GM23338 (cell line): ENCODE data around the gene DMAC2L. TPM values are rescaled to one million over a fixed set of nuclear protein-coding genes. Genes with fewer than 3 reads are reported as not detected.

Source experiments
- ATAC-seq: fragments of 200-7000 bp; cut with Tn5 transposase; 3 replicates; pipeline ENCODE4 v1.9.1; 2020
- DNase-seq: peaks from one replicate; pipeline ENCODE4 v3.0.0-alpha.2; 2015; ENCODE audit warnings: low spot score
- H2AFZ ChIP-seq: fragments of 200-600 bp; sonication (generic); 2 replicates; pipeline ENCODE4 v1.8.0; 2016; ENCODE audit warnings: antibody characterized with exemption, mild to moderate bottlenecking, moderate library complexity
- H3F3A ChIP-seq: fragments of 200-600 bp; sonication (generic); replicated peaks from 2 replicates; pipeline ENCODE4 v1.8.0; 2017; ENCODE audit warnings: antibody characterized with exemption, mixed run types, low read depth
- H3K27ac ChIP-seq: fragments of 200-600 bp; sonication (generic); 2 replicates; pipeline ENCODE4 v1.6.1; 2016; ENCODE audit warnings: low read depth
- H3K27me3 ChIP-seq: fragments of 200-600 bp; sonication (generic); 2 replicates; pipeline ENCODE4 v1.8.0; 2016; ENCODE audit warnings: mild to moderate bottlenecking, mixed run types, moderate library complexity; ENCODE audit not compliant: insufficient read depth
- H3K36me3 ChIP-seq: fragments of 200-600 bp; sonication (generic); 2 replicates; pipeline ENCODE4 v1.8.0; 2016; ENCODE audit warnings: mild to moderate bottlenecking; ENCODE audit not compliant: insufficient read depth
- H3K4me1 ChIP-seq: fragments of 200-600 bp; sonication (generic); 2 replicates; pipeline ENCODE4 v1.8.0; 2016; ENCODE audit warnings: mild to moderate bottlenecking, moderate library complexity; ENCODE audit not compliant: insufficient read depth
- H3K4me2 ChIP-seq: fragments of 200-600 bp; sonication (generic); 2 replicates; pipeline ENCODE4 v1.7.1; 2017; ENCODE audit warnings: mixed run types
- H3K4me3 ChIP-seq: fragments of 200-600 bp; sonication (generic); 2 replicates; pipeline ENCODE4 v1.6.1; 2016; ENCODE audit warnings: mixed run types
- H3K79me2 ChIP-seq: fragments of 200-600 bp; sonication (generic); replicated peaks from 2 replicates; pipeline ENCODE4 v1.8.0; 2017; ENCODE audit warnings: mild to moderate bottlenecking; ENCODE audit not compliant: insufficient read depth
- H3K9me2 ChIP-seq: fragments of 200-600 bp; sonication (generic); 2 replicates; pipeline ENCODE4 v1.8.0; 2017; ENCODE audit not compliant: insufficient read depth
- H4K20me1 ChIP-seq: fragments of 200-600 bp; sonication (generic); replicated peaks from 2 replicates; pipeline ENCODE4 v1.8.0; 2017; ENCODE audit warnings: mild to moderate bottlenecking; ENCODE audit not compliant: insufficient read depth
- H3K27ac Mint-ChIP-seq: 2 replicates; pipeline ENCODE4 v1.8.0; 2020; ENCODE audit warnings: inconsistent platforms, mild to moderate bottlenecking, moderate library complexity, mixed read lengths
- H3K27me3 Mint-ChIP-seq: 3 replicates; pipeline ENCODE4 v1.8.0; 2022; ENCODE audit warnings: low read depth, mild to moderate bottlenecking, moderate library complexity, mixed read lengths, inconsistent platforms; ENCODE audit not compliant: insufficient read depth, poor library complexity
- H3K36me3 Mint-ChIP-seq: 3 replicates; pipeline ENCODE4 v1.8.0; 2021; ENCODE audit warnings: low read depth, mild to moderate bottlenecking, inconsistent platforms, moderate library complexity, mixed read lengths
- H3K4me1 Mint-ChIP-seq: 3 replicates; pipeline ENCODE4 v1.8.0; 2020; ENCODE audit warnings: mild to moderate bottlenecking, inconsistent platforms, mixed read lengths
- H3K4me3 Mint-ChIP-seq: 3 replicates; pipeline ENCODE4 v1.8.0; 2021; ENCODE audit warnings: moderate library complexity, mild to moderate bottlenecking, inconsistent platforms, mixed read lengths
- H3K9me3 Mint-ChIP-seq: 3 replicates; pipeline ENCODE4 v1.8.0; 2020; ENCODE audit warnings: moderate library complexity, mild to moderate bottlenecking, inconsistent platforms, mixed read lengths
- CREB1 ChIP-seq: fragments of 250-450 bp; sonication (Bioruptor Pico); IDR thresholded peaks from 2 replicates; pipeline ENCODE4 v1.5.0; 2020; ENCODE audit warnings: low read depth, mild to moderate bottlenecking, moderate library complexity
- CTCF ChIP-seq, 2 experiments: fragments of 200-600 bp in 1 of 2; sonication (generic) in 1 of 2; conservative IDR thresholded peaks; 2 replicates each; pipeline versions ENCODE4 v1.5.1 to v1.6.1; 2016 to 2017; ENCODE audit warnings: antibody characterized with exemption in 2 of 2, low read depth in 2 of 2, mild to moderate bottlenecking in 2 of 2, moderate library complexity in 1 of 2
- EZH2 ChIP-seq: fragments of 200-600 bp; sonication (generic); IDR thresholded peaks from one replicate; pipeline ENCODE4 v1.8.0; 2017; ENCODE audit warnings: antibody characterized with exemption, mild to moderate bottlenecking, low read depth; ENCODE audit not compliant: unreplicated experiment
- EZH2phosphoT487 ChIP-seq: fragments of 200-600 bp; sonication (generic); IDR thresholded peaks from one replicate; pipeline ENCODE4 v1.8.1; 2018; ENCODE audit warnings: antibody characterized with exemption; ENCODE audit not compliant: unreplicated experiment
- JUNB ChIP-seq: IDR thresholded peaks from one replicate; pipeline ENCODE4 v1.6.1; 2016; ENCODE audit warnings: antibody characterized with exemption; ENCODE audit not compliant: unreplicated experiment
- POLR2AphosphoS5 ChIP-seq: IDR thresholded peaks from 2 replicates; pipeline ENCODE4 v1.6.1; 2016; ENCODE audit warnings: antibody characterized with exemption, low read depth
- REST ChIP-seq: IDR thresholded peaks from one replicate; pipeline ENCODE4 v1.6.1; 2018; ENCODE audit warnings: antibody characterized with exemption; ENCODE audit not compliant: unreplicated experiment
- STAT1 ChIP-seq: IDR thresholded peaks from one replicate; pipeline ENCODE4 v1.6.1; 2016; ENCODE audit warnings: antibody characterized with exemption; ENCODE audit not compliant: unreplicated experiment
- ZNF331 ChIP-seq: fragments of 250-450 bp; sonication (Bioruptor Pico); IDR thresholded peaks from 2 replicates; pipeline ENCODE4 v1.5.0; 2020; ENCODE audit warnings: low read depth, mild to moderate bottlenecking, moderate library complexity
- polyA plus RNA-seq: library from polyadenylated mRNA; unstranded; fragments of >200 nt; fragmentation: Nextera tagmentation; extraction: Ambion mirVana; gene quantifications from 2 replicates; pipeline ENCODE4 v1.2.1, GENCODE V29; 2016
- total RNA-seq: library from RNA; depleted of rRNA; stranded (reverse); fragments of >200 nt; shearing (Covaris generic); gene quantifications from 2 replicates; pipeline ENCODE4 v1.2.3, GENCODE V29; 2014
- TF ChIP-seq, protein P1 (sequence below): fragments of 250-450 bp; sonication (Bioruptor Pico); IDR thresholded peaks from 2 replicates; pipeline ENCODE4 v1.5.0; 2020; ENCODE audit warnings: mild to moderate bottlenecking, moderate library complexity

DMAC2L gene
- total and polyA plus RNA-seq, 2 experiments from 2014 or later: 22.5 to 33.8 TPM

- Histone ChIP-seq H3K36me3 (no peaks in the 10 kb centered on the region), H3K27me3 (no peaks in the 10 kb centered on the region), H3F3A (no peaks in the 10 kb centered on the region), H3K4me3 (no peak overlapping the region), H3K4me1 (peaks cover 26% of the 10 kb centered on the region), H3K9me2 (no peaks in the 10 kb centered on the region), H4K20me1 (no peaks in the 10 kb centered on the region), H3K79me2 (no peaks in the 10 kb centered on the region), H3K27ac (peak overlapping the region; percentile 51; the same call in 1 of the 2 replicates), H3K4me2 (no peak overlapping the region), H2AFZ (no peak overlapping the region)
- Mint-ChIP-seq H3K9me3 (no peaks in the 10 kb centered on the region), H3K27ac (no peak overlapping the region), H3K36me3 (no peaks in the 10 kb centered on the region; the same call in 2 of the 3 replicates), H3K27me3 (peaks cover 4% of the 10 kb centered on the region), H3K4me1 (peaks cover 28% of the 10 kb centered on the region), H3K4me3 (no peak overlapping the region)
- DNase-seq (peak; percentile 20), ATAC-seq (no peak)
- TF ChIP-seq CTCF (conservative IDR thresholded peaks at IDR 0.05; ENCODE audit: low read depth in 2 of 2) (no peak), EZH2phosphoT487 (no peak), POLR2AphosphoS5 (no peak), REST (no peak), STAT1 (no peak), EZH2 (no peak), ZNF331 (CRISPR knock-in tag) (no peak), CREB1 (CRISPR knock-in tag) (no peak), JUNB (no peak)
- TF ChIP-seq, protein P1, sequence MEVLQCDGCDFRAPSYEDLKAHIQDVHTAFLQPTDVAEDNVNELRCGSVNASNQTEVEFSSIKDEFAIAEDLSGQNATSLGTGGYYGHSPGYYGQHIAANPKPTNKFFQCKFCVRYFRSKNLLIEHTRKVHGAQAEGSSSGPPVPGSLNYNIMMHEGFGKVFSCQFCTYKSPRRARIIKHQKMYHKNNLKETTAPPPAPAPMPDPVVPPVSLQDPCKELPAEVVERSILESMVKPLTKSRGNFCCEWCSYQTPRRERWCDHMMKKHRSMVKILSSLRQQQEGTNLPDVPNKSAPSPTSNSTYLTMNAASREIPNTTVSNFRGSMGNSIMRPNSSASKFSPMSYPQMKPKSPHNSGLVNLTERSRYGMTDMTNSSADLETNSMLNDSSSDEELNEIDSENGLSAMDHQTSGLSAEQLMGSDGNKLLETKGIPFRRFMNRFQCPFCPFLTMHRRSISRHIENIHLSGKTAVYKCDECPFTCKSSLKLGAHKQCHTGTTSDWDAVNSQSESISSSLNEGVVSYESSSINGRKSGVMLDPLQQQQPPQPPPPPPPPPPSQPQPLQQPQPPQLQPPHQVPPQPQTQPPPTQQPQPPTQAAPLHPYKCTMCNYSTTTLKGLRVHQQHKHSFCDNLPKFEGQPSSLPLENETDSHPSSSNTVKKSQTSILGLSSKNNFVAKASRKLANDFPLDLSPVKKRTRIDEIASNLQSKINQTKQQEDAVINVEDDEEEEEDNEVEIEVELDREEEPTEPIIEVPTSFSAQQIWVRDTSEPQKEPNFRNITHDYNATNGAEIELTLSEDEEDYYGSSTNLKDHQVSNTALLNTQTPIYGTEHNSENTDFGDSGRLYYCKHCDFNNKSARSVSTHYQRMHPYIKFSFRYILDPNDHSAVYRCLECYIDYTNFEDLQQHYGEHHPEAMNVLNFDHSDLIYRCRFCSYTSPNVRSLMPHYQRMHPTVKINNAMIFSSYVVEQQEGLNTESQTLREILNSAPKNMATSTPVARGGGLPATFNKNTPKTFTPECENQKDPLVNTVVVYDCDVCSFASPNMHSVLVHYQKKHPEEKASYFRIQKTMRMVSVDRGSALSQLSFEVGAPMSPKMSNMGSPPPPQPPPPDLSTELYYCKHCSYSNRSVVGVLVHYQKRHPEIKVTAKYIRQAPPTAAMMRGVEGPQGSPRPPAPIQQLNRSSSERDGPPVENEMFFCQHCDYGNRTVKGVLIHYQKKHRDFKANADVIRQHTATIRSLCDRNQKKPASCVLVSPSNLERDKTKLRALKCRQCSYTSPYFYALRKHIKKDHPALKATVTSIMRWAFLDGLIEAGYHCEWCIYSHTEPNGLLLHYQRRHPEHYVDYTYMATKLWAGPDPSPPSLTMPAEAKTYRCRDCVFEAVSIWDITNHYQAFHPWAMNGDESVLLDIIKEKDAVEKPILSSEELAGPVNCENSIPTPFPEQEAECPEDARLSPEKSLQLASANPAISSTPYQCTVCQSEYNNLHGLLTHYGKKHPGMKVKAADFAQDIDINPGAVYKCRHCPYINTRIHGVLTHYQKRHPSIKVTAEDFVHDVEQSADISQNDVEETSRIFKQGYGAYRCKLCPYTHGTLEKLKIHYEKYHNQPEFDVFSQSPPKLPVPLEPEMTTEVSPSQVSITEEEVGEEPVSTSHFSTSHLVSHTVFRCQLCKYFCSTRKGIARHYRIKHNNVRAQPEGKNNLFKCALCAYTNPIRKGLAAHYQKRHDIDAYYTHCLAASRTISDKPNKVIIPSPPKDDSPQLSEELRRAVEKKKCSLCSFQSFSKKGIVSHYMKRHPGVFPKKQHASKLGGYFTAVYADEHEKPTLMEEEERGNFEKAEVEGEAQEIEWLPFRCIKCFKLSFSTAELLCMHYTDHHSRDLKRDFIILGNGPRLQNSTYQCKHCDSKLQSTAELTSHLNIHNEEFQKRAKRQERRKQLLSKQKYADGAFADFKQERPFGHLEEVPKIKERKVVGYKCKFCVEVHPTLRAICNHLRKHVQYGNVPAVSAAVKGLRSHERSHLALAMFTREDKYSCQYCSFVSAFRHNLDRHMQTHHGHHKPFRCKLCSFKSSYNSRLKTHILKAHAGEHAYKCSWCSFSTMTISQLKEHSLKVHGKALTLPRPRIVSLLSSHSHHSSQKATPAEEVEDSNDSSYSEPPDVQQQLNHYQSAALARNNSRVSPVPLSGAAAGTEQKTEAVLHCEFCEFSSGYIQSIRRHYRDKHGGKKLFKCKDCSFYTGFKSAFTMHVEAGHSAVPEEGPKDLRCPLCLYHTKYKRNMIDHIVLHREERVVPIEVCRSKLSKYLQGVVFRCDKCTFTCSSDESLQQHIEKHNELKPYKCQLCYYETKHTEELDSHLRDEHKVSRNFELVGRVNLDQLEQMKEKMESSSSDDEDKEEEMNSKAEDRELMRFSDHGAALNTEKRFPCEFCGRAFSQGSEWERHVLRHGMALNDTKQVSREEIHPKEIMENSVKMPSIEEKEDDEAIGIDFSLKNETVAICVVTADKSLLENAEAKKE (CRISPR knock-in tag): no peak
These were observed 20.9 kb downstream of the DMAC2L start for GRCh38 chr14:50333014-50333509.
